ENCODE data around the gene CYP4B1.

CYP4B1 gene

GRCh38 chr1:46818591-46818990, 19.7 kb downstream of the CYP4B1 start:
- no peak overlapping the region for H3K27ac ChIP-seq
- no peaks in the 10 kb centered on the region for H3K9me3 ChIP-seq
- H3K4me3 ChIP-seq: no peak overlapping the region
- intact Hi-C loops (cut with DNase I; ENCODE audit: low total_unique reads): no loop called here
- no peak for DNase-seq
- peaks cover 0 to 24% (median 0%) of the 10 kb centered on the region in 3 donors for H3K36me3 ChIP-seq
- no peaks in the 10 kb centered on the region for H3K27me3 ChIP-seq
- H3K4me1 ChIP-seq: no peaks in the 10 kb centered on the region
- TF ChIP-seq CTCF (IDR thresholded peaks at IDR 0.05): no peak

- H3K36me3 ChIP-seq: peaks cover 0 to 16% (median 0%) of the 10 kb centered on the region in 3 donors
- intact Hi-C loops (cut with DNase I; ENCODE audit: low total_unique reads): no loop called here
- DNase-seq: no peak
- no peaks in the 10 kb centered on the region for H3K27me3 ChIP-seq
- H3K27ac ChIP-seq: no peak overlapping the region
- H3K4me3 ChIP-seq: no peak overlapping the region
- H3K9me3 ChIP-seq: no peaks in the 10 kb centered on the region
- no peaks in the 10 kb centered on the region for H3K4me1 ChIP-seq
- no peak for TF ChIP-seq CTCF (IDR thresholded peaks at IDR 0.05)
Measured at GRCh38 chr1:46819335-46819734, 20.5 kb downstream of the CYP4B1 start.

DNA sequence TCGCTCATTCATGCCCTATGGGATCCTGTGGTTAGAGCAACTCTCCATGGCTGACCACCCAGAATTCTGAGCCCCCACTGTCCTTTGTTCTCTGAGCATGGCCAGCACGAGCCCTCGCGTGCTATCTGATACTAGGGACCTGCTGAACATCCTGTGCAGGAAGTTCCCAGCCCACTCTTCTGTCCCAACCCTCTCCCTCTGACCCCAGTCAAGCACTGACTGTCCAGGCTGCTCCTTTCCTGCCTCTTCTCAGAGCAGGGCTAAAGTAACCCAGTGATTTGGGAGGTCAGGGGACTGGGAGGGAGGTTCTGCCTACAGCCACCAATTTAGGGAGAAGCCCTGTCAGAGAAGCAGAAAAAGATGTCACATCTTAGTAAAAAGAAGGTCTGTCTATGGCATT, 21.2 kb downstream of the CYP4B1 start:
- no peak for DNase-seq
- peaks cover 0 to 16% (median 0%) of the 10 kb centered on the region in 3 donors for H3K36me3 ChIP-seq
- no peaks in the 10 kb centered on the region for H3K9me3 ChIP-seq
- intact Hi-C loops (cut with DNase I; ENCODE audit: low total_unique reads): no loop called here
- H3K27me3 ChIP-seq: no peaks in the 10 kb centered on the region
- no peak for TF ChIP-seq CTCF (IDR thresholded peaks at IDR 0.05)
- H3K27ac ChIP-seq: no peak overlapping the region
- no peak overlapping the region for H3K4me3 ChIP-seq
- H3K4me1 ChIP-seq: no peaks in the 10 kb centered on the region

- Histone ChIP-seq H3K4me1 (no peaks in the 10 kb centered on the region), H3K36me3 (peaks cover 0 to 16% (median 0%) of the 10 kb centered on the region in 3 donors), H3K27ac (no peak overlapping the region), H3K4me3 (no peak overlapping the region), H3K27me3 (no peaks in the 10 kb centered on the region), H3K9me3 (no peaks in the 10 kb centered on the region)
- intact Hi-C loops (cut with DNase I; ENCODE audit: low total_unique reads): no loop called here
- TF ChIP-seq CTCF (IDR thresholded peaks at IDR 0.05): no peak
- DNase-seq: no peak
Measured at GRCh38 chr1:46820560-46821060, 21.8 kb downstream of the CYP4B1 start.

DNA sequence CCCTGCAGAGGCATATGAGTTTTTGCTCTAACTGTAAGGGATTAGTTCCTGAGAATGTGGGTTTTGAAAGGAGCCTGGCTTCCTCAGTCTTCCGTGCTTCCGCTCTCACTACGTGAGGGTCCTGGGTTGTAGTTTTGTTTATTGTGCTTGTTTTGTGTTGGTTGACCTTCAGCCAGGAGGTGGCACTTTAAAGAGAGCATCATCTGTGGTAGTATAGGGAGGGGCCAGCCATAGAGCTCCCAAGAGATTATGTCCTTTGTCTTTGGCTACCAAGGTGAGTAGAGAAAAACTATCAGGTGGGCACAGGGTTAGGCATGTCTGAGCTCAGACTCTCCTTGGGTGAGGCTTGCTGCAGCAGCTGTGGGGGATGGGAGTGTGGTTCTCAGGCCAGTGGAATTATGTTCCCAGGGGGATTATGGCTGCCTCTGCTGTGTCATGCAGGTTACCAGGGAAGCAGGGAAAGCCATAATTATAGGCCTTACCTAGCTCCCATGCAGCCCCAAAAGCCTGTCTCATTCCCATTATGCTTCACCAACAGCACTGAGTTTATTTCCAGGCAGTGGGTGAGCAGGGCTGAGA, 23.5 kb downstream of the CYP4B1 start:
- no peak for DNase-seq
- TF ChIP-seq CTCF (IDR thresholded peaks at IDR 0.05): no peak
- H3K9me3 ChIP-seq: no peaks in the 10 kb centered on the region
- H3K4me3 ChIP-seq: no peak overlapping the region
- H3K27ac ChIP-seq: no peak overlapping the region
- intact Hi-C loops (cut with DNase I; ENCODE audit: low total_unique reads): no loop called here
- no peaks in the 10 kb centered on the region for H3K27me3 ChIP-seq
- H3K36me3 ChIP-seq: peaks cover 0 to 16% (median 0%) of the 10 kb centered on the region in 3 donors
- no peaks in the 10 kb centered on the region for H3K4me1 ChIP-seq

All from tibial artery (tissue), 4 donors.